NT2/D1 (cell line): ENCODE results near the gene RAVER1.
"Not testable (repeated sequence)": the region's sequence is repeated elsewhere in the genome, so short reads cannot be mapped to it uniquely, and the experiment has no call there.

Experiments
- DNase-seq: peaks from one replicate; pipeline ENCODE4 v3.0.0-alpha.2; 2011; ENCODE audit warnings: low read depth, low spot score
- H3K27me3 ChIP-seq: 2 replicates; pipeline ENCODE4 v1.6.0; 2011; ENCODE audit warnings: mild to moderate bottlenecking; ENCODE audit not compliant: insufficient read length, insufficient read depth
- H3K36me3 ChIP-seq: 2 replicates; pipeline ENCODE4 v1.6.1; 2011; ENCODE audit warnings: mild to moderate bottlenecking, low read length, mixed read lengths; ENCODE audit not compliant: insufficient read depth, insufficient read length
- H3K4me1 ChIP-seq: 2 replicates; pipeline ENCODE4 v1.5.1; 2011; ENCODE audit not compliant: insufficient read depth, insufficient read length
- H3K4me3 ChIP-seq: 2 replicates; pipeline ENCODE4 v1.5.1; 2011; ENCODE audit warnings: low read depth; ENCODE audit not compliant: insufficient read length
- H3K9ac ChIP-seq: 2 replicates; pipeline ENCODE4 v1.6.0; 2011; ENCODE audit warnings: low read depth; ENCODE audit not compliant: insufficient read length
- H3K9me3 ChIP-seq: 2 replicates; pipeline ENCODE4 v1.5.1; 2011; ENCODE audit warnings: mild to moderate bottlenecking, low read length; ENCODE audit not compliant: insufficient read depth
- SUZ12 ChIP-seq: IDR thresholded peaks from 2 replicates; pipeline ENCODE4 v1.6.1; 2011; ENCODE audit not compliant: insufficient read length, insufficient read depth; ENCODE audit errors: extremely low read depth
- YY1 ChIP-seq: IDR thresholded peaks from 2 replicates; pipeline ENCODE4 v1.6.1; 2011; ENCODE audit not compliant: insufficient read length, insufficient read depth
- ZNF274 ChIP-seq: IDR thresholded peaks from 2 replicates; pipeline ENCODE4 v1.6.1; 2011; ENCODE audit warnings: mild to moderate bottlenecking, low read depth, low read length

RAVER1 gene

DNA sequence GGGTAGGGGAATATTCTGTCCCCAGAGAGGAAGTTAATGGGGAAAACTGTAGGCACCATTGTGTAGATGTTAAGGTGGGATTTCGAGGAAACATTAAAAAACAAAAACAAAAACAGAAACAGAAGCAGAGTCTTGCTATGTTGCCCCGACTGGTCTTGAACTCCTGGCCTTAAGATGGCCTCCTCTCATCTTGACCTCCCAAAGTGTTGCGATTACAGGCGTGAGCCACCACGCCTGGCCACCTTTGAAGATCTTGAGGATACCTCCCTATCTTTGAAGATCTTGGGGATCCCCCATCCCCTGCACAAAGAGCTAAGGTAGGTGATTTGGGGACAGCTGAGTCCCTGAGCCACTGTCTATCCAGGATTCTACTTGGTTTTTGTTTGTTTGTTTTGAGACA is 6.6 kb upstream of the RAVER1 start:
- DNase-seq, result no peak
- TF ChIP-seq YY1 (no peak), SUZ12 (no peak), ZNF274 (no peak)
- Histone ChIP-seq H3K9me3 (no peaks in the 10 kb centered on the region), H3K27me3 (peaks cover 6% of the 10 kb centered on the region), H3K9ac (no peak overlapping the region), H3K36me3 (no peaks in the 10 kb centered on the region), H3K4me3 (no peak overlapping the region), H3K4me1 (peaks cover 12% of the 10 kb centered on the region)

DNA sequence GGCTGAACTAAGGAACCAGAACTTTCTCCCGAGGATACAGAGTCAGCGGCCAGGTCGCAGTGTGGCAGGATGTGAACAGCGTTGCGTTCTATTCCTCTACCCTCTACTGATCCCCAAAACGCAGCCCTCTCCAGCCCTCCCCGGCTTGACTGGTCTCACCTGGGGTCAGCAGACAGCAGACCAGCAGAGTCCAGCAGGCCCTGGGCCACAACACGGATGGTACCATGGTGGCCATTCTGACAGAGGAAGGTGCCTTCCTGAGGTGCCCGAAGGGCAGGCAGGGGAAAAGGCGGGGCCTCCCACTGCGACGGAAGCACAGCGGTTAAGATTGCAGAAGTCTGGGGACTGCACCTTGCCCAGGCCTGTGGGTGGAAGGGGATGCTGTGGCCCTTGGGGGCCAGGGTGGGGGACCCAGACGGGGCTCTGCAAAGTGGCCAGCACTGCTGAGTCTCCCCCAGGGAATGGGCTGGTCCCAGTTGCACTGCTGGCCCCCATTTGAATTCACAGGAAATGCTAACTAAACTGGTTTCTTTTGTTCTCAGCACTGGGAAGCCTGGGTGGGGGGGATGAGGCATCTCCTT is 6.1 kb upstream of the RAVER1 start, which contains the start of gene ICAM3:
ICAM3 (minus strand) TSS at position 245 of the 581 bp plus-strand sequence; CDS start at position 235, 10 bp downstream.
- Histone ChIP-seq H3K9me3 (no peaks in the 10 kb centered on the region), H3K4me1 (peaks cover 15% of the 10 kb centered on the region), H3K4me3 (no peak within 1 kb of the TSS), H3K27me3 (peaks cover 9% of the 10 kb centered on the region), H3K9ac (no peak within 1 kb of the TSS), H3K36me3 (no peaks in the 10 kb centered on the region)
- TF ChIP-seq ZNF274 (no peak), SUZ12 (no peak), YY1 (no peak)
- DNase-seq, result no peak

DNA sequence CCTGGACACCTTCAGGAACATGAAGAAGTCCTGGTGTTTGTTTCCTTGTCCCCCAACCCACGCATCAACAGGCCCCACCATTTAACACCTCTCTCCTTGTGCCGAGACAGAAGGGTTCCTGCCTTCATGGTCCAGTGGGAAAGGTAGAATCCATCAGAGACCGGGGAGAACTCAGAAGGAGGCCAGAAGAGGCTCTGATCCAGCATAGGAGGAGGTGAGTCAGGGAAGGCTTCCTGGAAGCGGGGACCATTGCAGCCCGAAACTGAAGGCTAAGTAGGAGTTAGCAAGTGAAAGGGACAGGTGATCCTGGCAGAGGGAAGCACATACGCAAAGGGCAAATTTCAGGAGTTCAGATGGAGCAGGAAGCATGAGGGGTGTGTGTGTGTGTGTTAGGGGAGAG is 5.6 kb upstream of the RAVER1 start:
- Histone ChIP-seq H3K27me3 (peaks cover 14% of the 10 kb centered on the region), H3K4me1 (peaks cover 18% of the 10 kb centered on the region), H3K9me3 (no peaks in the 10 kb centered on the region), H3K9ac (no peak overlapping the region), H3K4me3 (no peak overlapping the region), H3K36me3 (no peaks in the 10 kb centered on the region)
- TF ChIP-seq SUZ12 (no peak), YY1 (no peak), ZNF274 (no peak)
- DNase-seq, result no peak

DNA sequence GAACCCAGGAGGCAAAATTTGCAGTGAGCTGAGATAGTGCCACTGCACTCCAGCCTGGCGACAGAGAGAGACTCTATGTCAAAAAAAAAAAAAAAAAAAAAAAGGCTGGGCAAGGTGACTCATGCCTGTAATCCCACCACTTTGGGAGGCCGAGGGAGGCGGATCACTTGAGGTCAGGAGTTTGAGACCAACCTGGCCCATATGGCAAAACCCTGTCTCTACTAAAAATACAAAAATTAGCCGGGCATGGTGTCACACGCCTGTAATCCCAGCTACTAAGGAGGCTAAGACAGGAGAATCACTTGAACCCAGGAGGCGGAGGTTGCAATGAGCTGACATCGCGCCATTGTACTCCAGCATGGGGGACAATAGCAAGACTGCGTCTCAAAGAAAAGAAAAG is 3.4 kb upstream of the RAVER1 start:
- not testable (repeated sequence) for H3K4me3 ChIP-seq, H3K9ac ChIP-seq, DNase-seq, H3K36me3 ChIP-seq, H3K9me3 ChIP-seq
- H3K4me1 ChIP-seq, result peaks cover 26% of the 10 kb centered on the region
- peaks cover 16% of the 10 kb centered on the region for H3K27me3 ChIP-seq

DNA sequence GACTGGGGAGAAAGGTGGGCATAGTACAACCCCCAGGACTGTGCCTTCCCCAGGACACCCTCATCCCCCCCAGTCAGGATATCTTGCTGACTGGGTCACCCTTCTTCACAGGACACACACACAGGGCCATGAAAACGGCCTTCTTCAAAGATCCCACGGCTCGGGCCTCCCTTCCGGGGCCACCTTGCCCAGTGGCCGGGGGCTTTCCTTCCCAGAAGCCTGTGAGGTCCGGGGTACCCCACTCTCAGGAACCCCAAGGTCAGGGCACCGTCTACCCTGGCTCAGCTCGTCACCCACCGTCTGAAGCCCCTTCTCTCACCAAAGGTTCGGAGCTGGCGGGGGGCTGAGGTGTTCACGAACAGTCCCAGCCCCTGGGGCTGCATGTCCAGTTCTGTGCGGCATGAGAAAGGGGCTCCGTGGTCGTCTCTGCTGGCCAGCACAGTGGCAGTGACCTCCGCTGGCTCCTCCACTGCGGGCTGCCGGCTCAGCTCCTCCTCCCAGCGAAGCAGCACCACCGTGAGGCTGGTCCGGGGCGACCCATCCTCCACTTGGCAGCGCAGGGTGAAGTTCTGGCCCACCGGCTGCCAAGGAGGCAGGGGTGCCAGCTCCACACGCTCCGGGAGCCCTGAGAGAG is 2.1 kb upstream of the RAVER1 start:
- Histone ChIP-seq H3K9ac (peak overlapping the region; percentile 75), H3K27me3 (peaks cover 16% of the 10 kb centered on the region), H3K4me3 (peak overlapping the region; percentile 33), H3K9me3 (no peaks in the 10 kb centered on the region), H3K36me3 (peaks cover 16% of the 10 kb centered on the region), H3K4me1 (peaks cover 26% of the 10 kb centered on the region)
- no peak for DNase-seq
- TF ChIP-seq SUZ12, result no peak
- no peak for TF ChIP-seq ZNF274
- TF ChIP-seq YY1, result no peak

DNA sequence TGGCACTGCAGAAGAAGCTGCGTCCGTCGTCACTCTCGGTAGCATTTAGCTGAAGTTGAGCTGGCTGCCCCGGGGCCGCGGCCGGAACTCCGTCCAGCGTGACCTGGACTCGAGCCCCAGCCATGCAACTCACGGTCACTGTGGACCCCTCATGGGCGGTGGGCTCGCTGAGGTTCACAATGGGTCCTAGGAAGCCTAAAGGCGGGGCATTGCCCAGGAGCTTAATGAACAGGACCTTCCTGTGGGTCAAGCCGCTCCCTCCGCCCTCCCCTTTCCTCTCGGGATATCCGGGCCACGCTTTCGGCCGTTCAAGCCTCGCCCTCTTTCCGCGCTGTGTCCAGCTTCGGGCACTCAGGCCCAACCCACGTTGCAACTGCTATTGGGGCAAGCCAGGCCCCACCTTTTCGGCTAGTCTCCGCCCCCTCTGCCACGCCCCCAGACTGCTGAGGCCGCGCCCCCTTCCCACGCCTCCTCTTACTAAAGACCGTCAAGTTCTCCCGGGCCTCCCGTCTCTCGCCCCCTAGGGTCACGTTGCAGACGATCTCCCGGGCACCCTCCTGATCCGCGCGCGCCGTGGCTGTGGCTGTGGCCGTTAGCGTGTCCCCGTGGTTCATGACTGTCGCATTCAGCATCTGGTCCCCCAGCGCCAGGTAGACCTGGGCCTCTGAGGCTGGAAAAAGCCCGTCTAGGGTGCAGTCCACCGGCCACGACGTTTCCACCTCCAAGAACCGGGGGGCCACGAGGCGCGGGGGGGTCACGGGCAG is 1.4 kb upstream of the RAVER1 start:
- DNase-seq, result peak; percentile 78
- no peaks in the 10 kb centered on the region for H3K9me3 ChIP-seq
- TF ChIP-seq ZNF274, result no peak
- TF ChIP-seq SUZ12, result no peak
- TF ChIP-seq YY1, result no peak
- peak overlapping the region; percentile 98 for H3K4me3 ChIP-seq
- H3K9ac ChIP-seq, result peak overlapping the region; percentile 75
- H3K27me3 ChIP-seq, result peaks cover 16% of the 10 kb centered on the region
- peaks cover 29% of the 10 kb centered on the region for H3K4me1 ChIP-seq
- H3K36me3 ChIP-seq, result peaks cover 23% of the 10 kb centered on the region
